Measurements from ENCODE around the gene FABP1.

FABP1 gene

GRCh38 chr2:88122141-88122884 is 5.5 kb downstream of the FABP1 start:
- no peak for DNase-seq (ENCODE audit: low spot score)
- TF ChIP-seq CTCF (IDR thresholded peaks at IDR 0.05; ENCODE audit: extremely low read depth, missing control alignments) = no peak

GRCh38 chr2:88121678-88122077 is 6.2 kb downstream of the FABP1 start:
- TF ChIP-seq CTCF (IDR thresholded peaks at IDR 0.05; ENCODE audit: extremely low read depth, missing control alignments) = no peak

GRCh38 chr2:88117973-88118372 is 9.9 kb downstream of the FABP1 start:
- TF ChIP-seq CTCF (IDR thresholded peaks at IDR 0.05; ENCODE audit: extremely low read depth, missing control alignments) = no peak
- no peak for DNase-seq (ENCODE audit: low spot score)

More at GRCh38 chr2:88121678-88122077, 6.2 kb downstream of the FABP1 start:
- no peak for DNase-seq (ENCODE audit: low spot score)

- TF ChIP-seq CTCF (IDR thresholded peaks at IDR 0.05; ENCODE audit: extremely low read depth, missing control alignments) = no peak
- no peak for DNase-seq (ENCODE audit: low spot score)
These were observed 11.0 kb downstream of the FABP1 start for GRCh38 chr2:88116669-88117432.

- TF ChIP-seq CTCF (IDR thresholded peaks at IDR 0.05; ENCODE audit: extremely low read depth, missing control alignments) = no peak
- DNase-seq (ENCODE audit: low spot score) = no peak
These were observed 11.9 kb downstream of the FABP1 start for GRCh38 chr2:88115825-88116518.

- no peak for TF ChIP-seq CTCF (IDR thresholded peaks at IDR 0.05; ENCODE audit: extremely low read depth, missing control alignments)
- DNase-seq (ENCODE audit: low spot score) = no peak
These were observed 13.0 kb downstream of the FABP1 start for GRCh38 chr2:88114889-88115288.

- no peak for TF ChIP-seq CTCF (IDR thresholded peaks at IDR 0.05; ENCODE audit: extremely low read depth, missing control alignments)
These were observed 14.8 kb downstream of the FABP1 start for GRCh38 chr2:88113069-88113468.

More at GRCh38 chr2:88113069-88113468, 14.8 kb downstream of the FABP1 start:
- DNase-seq (ENCODE audit: low spot score) = no peak
